GM12873 (cell line): Measurements from ENCODE around the gene SYNE2.

Experiments used
- CTCF ChIP-seq: IDR thresholded peaks from 2 replicates; pipeline ENCODE4 v1.5.1; 2012; ENCODE audit warnings: low read depth, mild to moderate bottlenecking, moderate library complexity, low read length, control low read depth; ENCODE audit not compliant: insufficient read depth; ENCODE audit errors: missing control alignments

Gene SYNE2

GRCh38 chr14:64186231-64187129 lies 333.7 kb downstream of the SYNE2 start:
- no peak for TF ChIP-seq CTCF

- TF ChIP-seq CTCF, result no peak
Measured at GRCh38 chr14:64187331-64187730, 334.5 kb downstream of the SYNE2 start.

GRCh38 chr14:64190974-64191502 lies 338.2 kb downstream of the SYNE2 start:
- TF ChIP-seq CTCF, result no peak

- no peak for TF ChIP-seq CTCF
Measured at GRCh38 chr14:64191756-64192155, 339.0 kb downstream of the SYNE2 start.

- TF ChIP-seq CTCF, result no peak
Measured at GRCh38 chr14:64193821-64194220, 341.0 kb downstream of the SYNE2 start.

- no peak for TF ChIP-seq CTCF
Measured at GRCh38 chr14:64194404-64194803, 341.6 kb downstream of the SYNE2 start.

- no peak for TF ChIP-seq CTCF
Measured at GRCh38 chr14:64195199-64195598, 342.4 kb downstream of the SYNE2 start.
